B cell (primary cell): Measurements from ENCODE around the gene HPD. TPM values are rescaled to one million over a fixed set of nuclear protein-coding genes. Genes with fewer than 3 reads are reported as not detected.

ENCODE experiments used
- ATAC-seq: fragments of 200-7000 bp; cut with Tn5 transposase; one replicate; pipeline ENCODE4 v1.10.0; 2021; ENCODE audit warnings: low read depth, mild to moderate bottlenecking, moderate number of reproducible peaks, moderate library complexity
- CTCF ChIA-PET: fragments of 350-600 bp; sonication (Branson Sonifier 250); formaldehyde crosslinking; loops from one replicate; lab custom pipeline; 2021; ENCODE audit warnings: antibody characterized with exemption, inconsistent platforms; lab: Charles Lee
- POLR2A ChIA-PET: fragments of 350-600 bp; sonication (Branson Sonifier 250); formaldehyde crosslinking; loops from one replicate; lab custom pipeline; 2021; ENCODE audit warnings: antibody characterized with exemption; lab: Charles Lee
- DNase-seq: peaks from one replicate; pipeline ENCODE4 v3.0.0; 2013
- H2AFZ ChIP-seq: 2 replicates; pipeline ENCODE4 v1.6.1; 2012; ENCODE audit warnings: mild to moderate bottlenecking, low read depth, low read length; ENCODE audit not compliant: insufficient read depth, poor library complexity, severe bottlenecking
- H3K27ac ChIP-seq, 2 donors: 1 replicate in 1 of 2; 2 replicates in 1 of 2; pipeline ENCODE4 v1.5.1; 2012 to 2013; ENCODE audit warnings: low read length in 2 of 2, mild to moderate bottlenecking in 2 of 2, moderate library complexity in 1 of 2
- H3K27me3 ChIP-seq, 4 experiments: fragments of 200-600 bp in 1 of 4; sonication (generic) in 1 of 4; replicated peaks in 1 of 4; 1 replicate in 2 of 4; 2 replicates in 2 of 4; pipeline versions ENCODE4 v1.6.1 to v1.7.0; 2013 to 2016; ENCODE audit warnings: low read length in 3 of 4, mild to moderate bottlenecking in 2 of 4, mixed read lengths in 1 of 4, moderate library complexity in 1 of 4; ENCODE audit not compliant: insufficient read depth in 4 of 4, control insufficient read depth in 3 of 4; ENCODE audit errors: control extremely low read depth in 1 of 4
- H3K36me3 ChIP-seq, 2 experiments: replicated peaks in 1 of 2; 1 replicate in 1 of 2; 2 replicates in 1 of 2; pipeline versions ENCODE4 v1.6.1 to v1.7.1; 2013; ENCODE audit warnings: low read length in 1 of 2; ENCODE audit not compliant: insufficient read depth in 2 of 2, control insufficient read depth in 1 of 2; ENCODE audit errors: control extremely low read depth in 1 of 2, extremely low read depth in 1 of 2
- H3K4me1 ChIP-seq, 2 donors: fragments of 200-600 bp in 1 of 2; sonication (generic) in 1 of 2; 1 replicate in 1 of 2; 2 replicates in 1 of 2; pipeline versions ENCODE4 v1.5.1 to v1.6.1; 2013 to 2017; ENCODE audit warnings: low read length in 2 of 2; ENCODE audit not compliant: control insufficient read depth in 2 of 2, insufficient read depth in 2 of 2
- H3K4me2 ChIP-seq: replicated peaks from 2 replicates; pipeline ENCODE3; 2012; ENCODE audit warnings: mild to moderate bottlenecking, low read depth, low read length; ENCODE audit not compliant: poor library complexity, severe bottlenecking
- H3K4me3 ChIP-seq, 5 experiments: fragments of 200-600 bp in 1 of 5; sonication (generic) in 1 of 5; 1 replicate in 3 of 5; 2 replicates in 2 of 5; pipeline versions ENCODE4 v1.5.1 to v1.7.0; 2011 to 2016; ENCODE audit warnings: low read length in 4 of 5, mild to moderate bottlenecking in 4 of 5, low read depth in 2 of 5, control low read depth in 1 of 5, moderate library complexity in 1 of 5; ENCODE audit not compliant: insufficient read depth in 1 of 5; ENCODE audit errors: control extremely low read depth in 1 of 5, extremely low read depth in 1 of 5
- H3K79me2 ChIP-seq: fragments of 200-600 bp; sonication (generic); one replicate; pipeline ENCODE4 v1.6.0; 2016; ENCODE audit warnings: low read length; ENCODE audit not compliant: control insufficient read depth, insufficient read depth
- H3K9ac ChIP-seq: fragments of 200-600 bp; sonication (generic); 2 replicates; pipeline ENCODE4 v1.6.1; 2017; ENCODE audit warnings: mild to moderate bottlenecking, low read length, moderate library complexity
- H3K9me3 ChIP-seq, 3 donors: one replicate each; pipeline versions ENCODE4 v1.6.1 to v1.7.1; 2013; ENCODE audit warnings: low read length in 2 of 3; ENCODE audit not compliant: control insufficient read depth in 2 of 3, insufficient read depth in 1 of 3; ENCODE audit errors: control extremely low read depth in 1 of 3
- H4K20me1 ChIP-seq: 2 replicates; pipeline ENCODE4 v1.6.0; 2012; ENCODE audit warnings: mild to moderate bottlenecking, low read length; ENCODE audit not compliant: insufficient read depth, control insufficient read depth, poor library complexity, severe bottlenecking
- H3K27ac Mint-ChIP-seq: one replicate; pipeline ENCODE4 v1.8.0; 2021; ENCODE audit warnings: mixed read lengths
- H3K27me3 Mint-ChIP-seq: one replicate; pipeline ENCODE4 v1.8.0; 2021; ENCODE audit warnings: mixed read lengths
- H3K4me1 Mint-ChIP-seq: one replicate; pipeline ENCODE4 v1.8.0; 2021; ENCODE audit warnings: mixed read lengths
- H3K4me3 Mint-ChIP-seq: one replicate; pipeline ENCODE4 v1.8.0; 2021; ENCODE audit warnings: mixed read lengths
- H3K9me3 Mint-ChIP-seq: one replicate; pipeline ENCODE4 v1.8.0; 2022; ENCODE audit warnings: mixed read lengths; ENCODE audit not compliant: insufficient read depth
- EZH2 ChIP-seq: IDR thresholded peaks from 2 replicates; pipeline ENCODE4 v1.6.1; 2012; ENCODE audit warnings: borderline replicate concordance, low read depth, mild to moderate bottlenecking, moderate library complexity, low read length; ENCODE audit not compliant: insufficient read depth, poor library complexity, severe bottlenecking
- WGBS: methylation state at CpG from one replicate; pipeline ENCODE4 v1.1.5; 2013; ENCODE audit warnings: missing lambda C conversion rate; ENCODE audit not compliant: insufficient coverage; 5-methylcytosine and 5-hydroxymethylcytosine counted together
- intact Hi-C: fragments of 100-400 bp; cut with micrococcal nuclease; formaldehyde crosslinking; loops from one replicate; pipeline ENCODE4 v1.10.0; 2022
- polyA plus RNA-seq: library from polyadenylated mRNA; depleted of rRNA; stranded (reverse); fragments of >200 nt; gene quantifications from 2 replicates; pipeline ENCODE4 v1.2.3, GENCODE V29; 2012
- total RNA-seq, 2 donors: library from RNA; stranded (reverse); fragments of 120-200 nt in 1 of 2; gene quantifications; 1 replicate in 1 of 2; 2 replicates in 1 of 2; pipeline versions ENCODE4 v1.2.3 to v1.2.4, GENCODE V29; 2013 to 2022
- TF ChIP-seq, protein P1 (sequence below): fragments of 200-600 bp; IDR thresholded peaks from one replicate; pipeline ENCODE4 v1.8.0; 2022; ENCODE audit warnings: antibody characterized with exemption, mild to moderate bottlenecking

Gene HPD
- total and polyA plus RNA-seq, 2 donors (not counting 1 experiment from before 2014, with no cell fraction given): not detected

- Mint-ChIP-seq H3K27me3 (no peaks in the 10 kb centered on the region), H3K4me1 (no peaks in the 10 kb centered on the region), H3K4me3 (no peak overlapping the region), H3K9me3 (no peaks in the 10 kb centered on the region), H3K27ac (no peak overlapping the region)
- H3K27me3 ChIP-seq: no peaks in the 10 kb centered on the region
- H3K27ac ChIP-seq: no peak overlapping the region
- intact Hi-C loops: no loop called here
- H3K4me1 ChIP-seq: no peaks in the 10 kb centered on the region
- ChIA-PET CTCF (no interaction called here), POLR2A (no interaction called here)
- no peak overlapping the region for H2AFZ ChIP-seq
- no peaks in the 10 kb centered on the region for H3K9me3 ChIP-seq
- WGBS: 98% methylated on average over 23 of the region's 23 CpGs
- TF ChIP-seq, protein P1, sequence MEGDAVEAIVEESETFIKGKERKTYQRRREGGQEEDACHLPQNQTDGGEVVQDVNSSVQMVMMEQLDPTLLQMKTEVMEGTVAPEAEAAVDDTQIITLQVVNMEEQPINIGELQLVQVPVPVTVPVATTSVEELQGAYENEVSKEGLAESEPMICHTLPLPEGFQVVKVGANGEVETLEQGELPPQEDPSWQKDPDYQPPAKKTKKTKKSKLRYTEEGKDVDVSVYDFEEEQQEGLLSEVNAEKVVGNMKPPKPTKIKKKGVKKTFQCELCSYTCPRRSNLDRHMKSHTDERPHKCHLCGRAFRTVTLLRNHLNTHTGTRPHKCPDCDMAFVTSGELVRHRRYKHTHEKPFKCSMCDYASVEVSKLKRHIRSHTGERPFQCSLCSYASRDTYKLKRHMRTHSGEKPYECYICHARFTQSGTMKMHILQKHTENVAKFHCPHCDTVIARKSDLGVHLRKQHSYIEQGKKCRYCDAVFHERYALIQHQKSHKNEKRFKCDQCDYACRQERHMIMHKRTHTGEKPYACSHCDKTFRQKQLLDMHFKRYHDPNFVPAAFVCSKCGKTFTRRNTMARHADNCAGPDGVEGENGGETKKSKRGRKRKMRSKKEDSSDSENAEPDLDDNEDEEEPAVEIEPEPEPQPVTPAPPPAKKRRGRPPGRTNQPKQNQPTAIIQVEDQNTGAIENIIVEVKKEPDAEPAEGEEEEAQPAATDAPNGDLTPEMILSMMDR: no peak
- TF ChIP-seq EZH2: no peak
- no peak overlapping the region for H3K9ac ChIP-seq
- peaks cover 37% of the 10 kb centered on the region for H4K20me1 ChIP-seq
- DNase-seq (no peak), ATAC-seq (no peak)
- peaks cover 23% of the 10 kb centered on the region for H3K79me2 ChIP-seq
- H3K4me3 ChIP-seq: no peak overlapping the region
- peaks cover 0 to 53% of the 10 kb centered on the region in 2 experiments for H3K36me3 ChIP-seq
- H3K4me2 ChIP-seq: no peak overlapping the region
Observed at GRCh38 chr12:121830134-121830533, 28.5 kb downstream of the HPD start.

DNA sequence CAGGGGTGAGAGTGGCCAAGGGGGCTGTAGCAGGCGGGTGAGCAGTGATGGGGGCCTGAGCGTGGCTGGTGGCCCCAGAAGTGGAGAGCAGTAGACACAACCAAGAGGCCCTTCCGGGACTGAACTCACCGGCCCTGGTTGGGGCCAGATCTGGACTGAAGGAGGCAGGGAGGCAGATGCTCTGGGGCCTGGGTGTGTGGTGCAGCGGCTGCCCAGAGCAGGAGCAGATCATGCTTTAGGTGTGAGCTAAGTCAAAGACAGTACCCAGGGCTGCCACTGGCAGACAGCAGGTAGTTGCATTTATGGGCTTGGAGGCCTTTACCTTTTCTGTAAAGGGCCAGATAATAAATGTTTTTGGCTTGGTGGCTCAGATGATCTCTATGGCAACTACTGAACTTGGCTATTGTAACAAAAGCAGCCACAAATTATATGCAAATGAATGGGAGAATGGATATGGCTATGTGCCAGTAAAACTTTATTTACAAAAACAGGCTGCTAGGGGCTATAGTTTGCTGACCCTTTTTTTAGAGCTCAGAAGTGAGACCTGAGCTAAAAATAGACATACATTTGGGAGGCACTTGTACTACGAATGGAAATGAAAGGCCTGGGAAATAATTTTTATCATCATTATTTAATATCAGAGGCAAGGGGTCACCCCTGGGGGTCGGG is 29.3 kb downstream of the HPD start:
- no peaks in the 10 kb centered on the region for H3K4me1 ChIP-seq
- H2AFZ ChIP-seq: no peak overlapping the region
- peaks cover 42% of the 10 kb centered on the region for H4K20me1 ChIP-seq
- no peak for DNase-seq
- H3K36me3 ChIP-seq: peaks cover 0 to 59% of the 10 kb centered on the region in 2 experiments
- H3K4me3 ChIP-seq: no peak overlapping the region
- Mint-ChIP-seq H3K4me1 (no peaks in the 10 kb centered on the region), H3K27me3 (no peaks in the 10 kb centered on the region), H3K9me3 (no peaks in the 10 kb centered on the region), H3K27ac (peak overlapping the region; percentile 41), H3K4me3 (no peak overlapping the region)
- no peak overlapping the region for H3K9ac ChIP-seq
- intact Hi-C loops: no loop called here
- H3K4me2 ChIP-seq: no peak overlapping the region
- peaks cover 28% of the 10 kb centered on the region for H3K79me2 ChIP-seq
- 98% methylated on average over 4 of the region's 7 CpGs for WGBS
- ATAC-seq: no peak
- no peak overlapping the region for H3K27ac ChIP-seq
- H3K9me3 ChIP-seq: no peaks in the 10 kb centered on the region
- POLR2A ChIA-PET: interaction anchor here (0.7 kb wide), 1 partner anchor 12 kb away, joined by 3 read pairs; no protein-coding TSS in a partner anchor
- no peaks in the 10 kb centered on the region for H3K27me3 ChIP-seq
- no peak for TF ChIP-seq EZH2
- TF ChIP-seq, protein P1: no peak
- CTCF ChIA-PET: interaction anchor here (2.2 to 2.5 kb wide), 2 partner anchors 17 to 35 kb away, joined by 10 read pairs; no protein-coding TSS in a partner anchor
